ENCODE measurements around the gene WFDC8.
"Not testable (repeated sequence)": the region's sequence is repeated elsewhere in the genome, so short reads cannot be mapped to it uniquely, and the experiment has no call there.

The WFDC8 gene

DNA sequence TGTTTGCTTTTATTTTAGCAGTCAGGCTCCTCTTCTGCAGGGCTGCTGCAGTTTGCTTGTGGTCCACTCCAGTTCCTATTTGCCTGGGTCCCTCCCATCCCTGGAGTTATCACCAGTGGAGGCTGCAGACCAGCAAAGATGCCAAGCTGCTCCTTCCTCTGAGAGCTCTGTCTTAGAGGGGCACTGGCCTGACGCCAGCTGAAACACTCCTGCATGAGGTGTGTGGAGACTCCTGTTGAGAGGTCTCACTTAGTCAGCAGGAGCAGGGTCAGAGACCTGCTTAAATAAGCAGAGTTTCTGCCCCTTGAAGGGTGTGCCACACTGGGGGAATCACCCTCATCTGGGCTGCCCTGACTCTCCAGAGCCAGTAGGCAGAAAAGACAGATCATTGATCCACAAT, 16.2 kb upstream of the WFDC8 start:
- TF ChIP-seq, protein P1, sequence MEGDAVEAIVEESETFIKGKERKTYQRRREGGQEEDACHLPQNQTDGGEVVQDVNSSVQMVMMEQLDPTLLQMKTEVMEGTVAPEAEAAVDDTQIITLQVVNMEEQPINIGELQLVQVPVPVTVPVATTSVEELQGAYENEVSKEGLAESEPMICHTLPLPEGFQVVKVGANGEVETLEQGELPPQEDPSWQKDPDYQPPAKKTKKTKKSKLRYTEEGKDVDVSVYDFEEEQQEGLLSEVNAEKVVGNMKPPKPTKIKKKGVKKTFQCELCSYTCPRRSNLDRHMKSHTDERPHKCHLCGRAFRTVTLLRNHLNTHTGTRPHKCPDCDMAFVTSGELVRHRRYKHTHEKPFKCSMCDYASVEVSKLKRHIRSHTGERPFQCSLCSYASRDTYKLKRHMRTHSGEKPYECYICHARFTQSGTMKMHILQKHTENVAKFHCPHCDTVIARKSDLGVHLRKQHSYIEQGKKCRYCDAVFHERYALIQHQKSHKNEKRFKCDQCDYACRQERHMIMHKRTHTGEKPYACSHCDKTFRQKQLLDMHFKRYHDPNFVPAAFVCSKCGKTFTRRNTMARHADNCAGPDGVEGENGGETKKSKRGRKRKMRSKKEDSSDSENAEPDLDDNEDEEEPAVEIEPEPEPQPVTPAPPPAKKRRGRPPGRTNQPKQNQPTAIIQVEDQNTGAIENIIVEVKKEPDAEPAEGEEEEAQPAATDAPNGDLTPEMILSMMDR (IDR thresholded peaks at IDR 0.05; ENCODE audit: low read depth, low read length): no peak
- H3K4me3 ChIP-seq (ENCODE audit: low read depth, low read length): no peak overlapping the region

DNA sequence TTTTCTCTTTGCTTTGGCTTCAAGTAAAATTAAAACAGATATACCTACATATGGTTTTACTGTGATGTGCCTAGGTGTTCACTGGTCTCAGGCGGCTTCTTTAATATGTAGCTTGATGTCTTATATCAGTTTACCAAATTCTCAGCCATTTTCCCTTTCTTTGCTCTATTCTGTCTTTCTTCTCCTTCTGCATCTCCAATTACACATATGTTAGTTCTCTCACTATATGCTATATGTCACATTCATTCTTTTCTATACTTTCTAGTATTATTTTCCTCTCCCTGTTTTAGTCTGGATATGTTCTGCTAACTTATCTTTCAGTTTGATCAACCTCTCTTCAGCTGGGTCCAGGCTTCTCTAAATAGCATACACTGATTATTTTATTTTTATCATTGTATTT, 14.4 kb upstream of the WFDC8 start:
- TF ChIP-seq, protein P1 (IDR thresholded peaks at IDR 0.05; ENCODE audit: low read depth, low read length): no peak
- H3K4me3 ChIP-seq (ENCODE audit: low read depth, low read length): no peak overlapping the region

DNA sequence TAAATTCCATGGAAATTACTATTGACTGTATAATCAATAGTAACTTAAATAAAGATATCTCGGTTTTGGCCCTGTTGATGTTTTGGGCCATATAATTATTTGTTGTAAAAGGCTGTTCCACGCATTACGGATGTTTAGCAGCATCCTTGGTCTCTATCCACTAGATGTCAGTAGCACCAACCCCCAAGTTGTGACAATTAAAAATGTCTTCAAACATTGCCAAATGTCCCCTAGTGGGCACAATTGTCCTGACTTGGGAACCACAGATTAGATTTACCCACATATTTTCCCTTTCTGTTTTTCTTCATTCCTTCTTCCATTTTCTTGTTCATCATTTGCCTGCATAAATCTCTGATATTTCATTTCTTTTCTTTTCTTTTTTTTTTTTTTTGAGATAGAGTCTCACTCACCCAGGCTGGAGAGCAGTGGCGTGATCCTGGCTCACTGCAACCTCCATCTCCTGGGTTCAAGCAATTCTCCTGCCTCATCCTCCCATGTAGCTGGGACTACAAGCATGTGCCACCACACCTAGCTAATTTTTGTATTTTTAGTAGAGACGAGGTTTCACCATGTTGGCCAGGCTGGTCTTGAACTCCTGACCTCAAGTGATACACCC, 13.6 kb upstream of the WFDC8 start:
- TF ChIP-seq, protein P1 (IDR thresholded peaks at IDR 0.05; ENCODE audit: low read depth, low read length): peak; percentile 35; the same call in 1 of the 2 replicates
- H3K4me3 ChIP-seq (ENCODE audit: low read depth, low read length): no peak overlapping the region

DNA sequence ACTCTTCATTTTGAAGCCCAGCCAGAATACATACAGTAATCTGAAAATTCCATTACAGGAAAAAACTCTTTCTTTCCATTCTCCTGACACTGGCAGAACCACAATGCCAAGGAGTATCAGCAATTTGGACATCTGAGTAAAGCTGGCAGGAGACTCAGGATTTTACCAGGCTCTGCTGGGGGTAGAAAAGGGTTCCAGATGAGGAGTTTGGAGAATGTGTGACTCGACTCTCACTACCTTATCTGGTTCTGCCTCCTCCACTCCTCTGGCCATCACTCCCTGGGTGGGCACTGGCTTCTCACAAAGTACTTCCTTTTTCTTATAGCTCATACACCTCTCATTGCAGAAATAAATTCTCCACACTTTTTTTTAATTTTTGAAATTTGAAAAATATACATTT, 10.6 kb upstream of the WFDC8 start:
- TF ChIP-seq, protein P1 (IDR thresholded peaks at IDR 0.05; ENCODE audit: low read depth, low read length): no peak
- no peak overlapping the region for H3K4me3 ChIP-seq (ENCODE audit: low read depth, low read length)

DNA sequence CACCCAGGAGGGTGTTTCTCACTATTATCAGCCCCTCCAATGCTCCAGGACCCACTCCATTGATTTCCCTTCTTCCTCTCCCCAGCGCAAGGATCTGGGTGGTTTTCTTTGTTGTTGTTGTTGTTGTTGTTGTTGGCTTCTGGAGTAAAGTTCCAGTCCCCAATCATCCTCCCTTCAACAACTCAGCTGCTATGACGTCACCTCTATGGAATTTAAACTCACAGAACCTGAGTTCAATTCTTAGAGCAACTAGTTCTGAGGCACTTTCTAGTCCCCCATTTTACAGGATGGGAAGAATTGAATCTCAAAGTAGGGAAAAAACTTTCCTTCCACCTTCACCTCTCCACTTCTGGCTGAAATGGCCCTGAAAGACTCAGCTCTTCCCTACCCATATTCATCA, 9.7 kb upstream of the WFDC8 start:
- TF ChIP-seq, protein P1 (IDR thresholded peaks at IDR 0.05; ENCODE audit: low read depth, low read length): no peak
- H3K4me3 ChIP-seq (ENCODE audit: low read depth, low read length): no peak overlapping the region

DNA sequence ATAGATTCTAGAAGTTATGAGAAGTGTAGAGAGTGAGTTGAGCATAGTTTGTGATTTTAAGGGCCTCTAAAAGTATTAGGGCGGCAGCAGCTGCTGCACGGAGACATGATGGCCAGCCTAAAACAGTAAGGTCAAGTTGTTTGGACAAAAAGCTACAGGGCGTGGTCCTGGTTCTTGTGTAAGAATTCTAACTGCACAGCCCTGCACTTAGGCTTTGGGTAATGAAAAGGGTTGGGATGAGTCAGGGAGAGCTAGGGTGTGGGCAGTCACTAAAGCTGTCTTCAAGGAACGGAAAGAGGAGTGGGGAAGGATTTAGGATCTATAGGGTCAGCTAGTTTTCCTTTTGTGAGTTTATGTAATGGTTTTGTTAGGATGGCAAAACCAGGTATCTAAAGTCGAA, 6.9 kb upstream of the WFDC8 start:
- H3K4me3 ChIP-seq (ENCODE audit: low read depth, low read length): not testable (repeated sequence)

DNA sequence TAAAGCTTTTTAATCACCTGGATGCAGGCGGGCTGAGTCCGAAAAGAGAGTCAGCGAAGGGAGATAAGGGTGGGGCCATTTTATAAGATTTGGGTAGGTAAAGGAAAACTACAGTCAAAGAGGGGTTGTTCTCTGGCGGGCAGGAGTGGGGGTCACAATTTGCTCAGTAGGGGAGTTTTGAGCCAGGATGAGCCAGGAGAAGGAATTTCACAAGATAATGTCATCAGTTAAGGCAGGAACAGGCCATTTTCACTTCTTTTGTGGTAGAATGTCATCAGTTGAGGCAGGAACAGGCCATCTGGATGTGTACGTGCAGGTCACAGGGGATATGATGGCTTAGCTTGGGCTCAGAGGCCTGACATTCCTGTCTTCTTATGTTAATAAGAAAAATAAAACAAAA, 5.2 kb upstream of the WFDC8 start:
- not testable (repeated sequence) for H3K4me3 ChIP-seq (ENCODE audit: low read depth, low read length)

DNA sequence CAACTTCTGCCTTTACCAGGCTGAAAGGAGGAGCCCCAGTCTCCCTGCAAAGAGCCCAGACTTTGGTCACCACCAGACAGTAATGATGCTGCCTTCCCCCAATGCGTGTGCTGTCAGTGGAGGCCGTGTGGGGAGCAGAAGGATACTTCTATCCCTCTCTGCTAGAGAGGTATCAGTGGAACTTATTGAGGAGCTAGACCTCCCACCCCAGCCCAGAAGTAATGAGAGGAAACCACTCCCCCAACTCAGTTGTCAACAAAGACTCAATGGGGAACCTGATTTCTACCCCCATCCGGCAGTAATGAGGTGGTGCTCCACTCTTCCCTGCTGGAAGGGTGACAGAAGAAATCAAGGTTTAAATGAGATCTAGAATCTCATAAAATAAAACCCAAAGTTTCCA, 4.4 kb upstream of the WFDC8 start:
- no peak overlapping the region for H3K4me3 ChIP-seq (ENCODE audit: low read depth, low read length)
- TF ChIP-seq, protein P1 (IDR thresholded peaks at IDR 0.05; ENCODE audit: low read depth, low read length): no peak
